OCI-LY7 (cell line): Measurements from ENCODE around the gene P3H2. TPM values are rescaled to one million over a fixed set of nuclear protein-coding genes. Genes with fewer than 3 reads are reported as not detected.
A peak's percentile ranks its signal among the peaks of the same experiment; 100 is the strongest.

Experiments used
- BruUV-seq: library from RNA; stranded (reverse); fragments of 400-500 nt; replicated peaks from 2 replicates; lab custom pipeline; 2021; lab: Mats Ljungman, UMichigan
- CTCF ChIA-PET: fragments of 300-600 bp; sonication (Branson Sonifier 250); formaldehyde crosslinking; loops from one replicate; lab custom pipeline; 2022; ENCODE audit warnings: antibody characterized with exemption; ENCODE audit not compliant: unreplicated experiment; lab: Charles Lee
- POLR2A ChIA-PET: fragments of 300-600 bp; sonication (Branson Sonifier 250); formaldehyde crosslinking; loops from one replicate; lab custom pipeline; 2022; ENCODE audit warnings: antibody characterized with exemption; lab: Charles Lee
- DNase-seq: peaks from one replicate; pipeline ENCODE4 v3.0.0-alpha.2; 2015; ENCODE audit warnings: low spot score
- H2AFZ ChIP-seq: fragments of 200-600 bp; sonication (generic), shearing (Covaris generic); 2 replicates; pipeline ENCODE4 v1.6.1; 2014; ENCODE audit warnings: mild to moderate bottlenecking, antibody characterized with exemption, low read length, moderate library complexity
- H3K27ac ChIP-seq: fragments of 200-600 bp; sonication (generic); 2 replicates; pipeline ENCODE4 v1.5.1; 2014; ENCODE audit warnings: mixed run types, low read depth, mild to moderate bottlenecking, moderate library complexity, low read length, inconsistent platforms; ENCODE audit not compliant: poor library complexity, severe bottlenecking
- H3K36me3 ChIP-seq: fragments of 200-600 bp; sonication (generic); 2 replicates; pipeline ENCODE4 v1.6.1; 2014; ENCODE audit warnings: mild to moderate bottlenecking, antibody characterized with exemption, low read length, moderate library complexity, mixed read lengths; ENCODE audit not compliant: insufficient read depth
- H3K4me1 ChIP-seq: fragments of 200-600 bp; sonication (generic); 2 replicates; pipeline ENCODE4 v1.5.1; 2014; ENCODE audit warnings: mild to moderate bottlenecking, low read length; ENCODE audit not compliant: insufficient read depth, poor library complexity, severe bottlenecking
- H3K4me2 ChIP-seq: fragments of 200-600 bp; sonication (generic); 2 replicates; pipeline ENCODE4 v1.6.1; 2014; ENCODE audit warnings: mild to moderate bottlenecking, low read length
- H3K4me3 ChIP-seq: fragments of 200-600 bp; sonication (generic); 2 replicates; pipeline ENCODE4 v1.5.1; 2014; ENCODE audit warnings: mild to moderate bottlenecking, low read depth, low read length; ENCODE audit not compliant: poor library complexity, severe bottlenecking
- H3K79me2 ChIP-seq: fragments of 200-600 bp; sonication (generic); 2 replicates; pipeline ENCODE4 v1.6.1; 2016; ENCODE audit warnings: low read depth, mild to moderate bottlenecking, low read length, moderate library complexity, mixed read lengths; ENCODE audit not compliant: insufficient read depth
- H3K9me2 ChIP-seq: fragments of 200-600 bp; sonication (generic); 2 replicates; pipeline ENCODE4 v1.6.1; 2016; ENCODE audit warnings: mild to moderate bottlenecking, low read length, mixed read lengths; ENCODE audit not compliant: insufficient read depth
- H3K9me3 ChIP-seq: fragments of 200-600 bp; sonication (generic); 2 replicates; pipeline ENCODE4 v1.6.1; 2014; ENCODE audit warnings: mild to moderate bottlenecking, mixed run types, low read length, mixed read lengths
- H4K20me1 ChIP-seq: fragments of 200-600 bp; sonication (generic); 2 replicates; pipeline ENCODE4 v1.6.1; 2014; ENCODE audit warnings: mild to moderate bottlenecking, antibody characterized with exemption, low read length, moderate library complexity, mixed read lengths; ENCODE audit not compliant: insufficient read depth
- CTCF ChIP-seq: fragments of 200-600 bp; sonication (generic); conservative IDR thresholded peaks from 2 replicates; pipeline ENCODE4 v1.5.1; 2014; ENCODE audit warnings: mild to moderate bottlenecking, antibody characterized with exemption, low read length, moderate library complexity, mixed read lengths
- EZH2phosphoT487 ChIP-seq: fragments of 200-600 bp; sonication (generic); IDR thresholded peaks from 2 replicates; pipeline ENCODE4 v1.6.1; 2018; ENCODE audit warnings: low read depth, borderline replicate concordance, mild to moderate bottlenecking, mixed run types, antibody characterized with exemption, low read length, moderate library complexity, mixed read lengths
- intact Hi-C: fragments of 100-400 bp; cut with micrococcal nuclease; formaldehyde crosslinking; loops from one replicate; pipeline ENCODE4 v1.10.0; 2022; ENCODE audit not compliant: unreplicated experiment
- total RNA-seq, 2 experiments: library from RNA; depleted of rRNA in 1 of 2; stranded (reverse); fragments of >200 nt in 1 of 2; shearing (Covaris generic) in 1 of 2; gene quantifications; 2 replicates each; pipeline ENCODE4 v1.2.3, GENCODE V29; 2014 to 2022

Gene P3H2
- total RNA-seq, 2 experiments from 2014 or later: not detected

DNA sequence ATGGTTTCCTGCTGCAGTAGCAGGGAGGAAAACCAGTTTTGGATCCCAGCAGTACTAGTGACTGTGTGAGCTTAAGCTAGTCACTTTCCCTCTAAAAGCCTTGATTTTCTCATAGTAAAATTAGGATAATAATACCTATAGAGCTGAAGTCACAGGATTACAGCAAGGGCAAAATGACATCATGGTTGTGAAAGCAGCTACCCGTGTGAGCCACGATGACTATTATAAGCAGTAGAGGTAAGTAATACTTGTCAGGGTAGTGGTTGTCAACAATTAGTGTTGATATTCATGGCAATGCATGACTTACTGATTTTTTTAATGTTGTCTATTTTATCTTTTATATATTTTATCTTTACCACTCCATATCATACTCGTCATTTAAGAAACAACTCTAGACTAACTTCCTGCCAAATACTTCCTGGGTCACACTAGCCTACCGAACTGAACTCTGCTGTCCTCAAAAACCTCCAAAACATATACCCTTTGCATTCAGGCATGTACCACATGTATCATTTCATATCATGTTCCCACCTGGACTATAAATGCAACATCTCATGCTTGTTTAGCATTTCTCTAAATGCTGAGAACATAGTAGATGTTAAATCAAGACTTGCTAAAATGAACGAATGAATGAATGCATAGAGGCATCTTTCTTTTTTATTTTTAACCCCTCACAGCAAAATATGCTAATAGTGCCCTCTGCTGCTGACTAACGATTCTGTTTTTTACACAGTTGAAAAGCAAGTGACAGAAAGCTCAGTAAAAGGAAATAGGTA lies 172.6 kb downstream of the P3H2 start:
- no TSS peak for BruUV-seq
- Histone ChIP-seq H3K9me3 (no peaks in the 10 kb centered on the region), H3K36me3 (no peaks in the 10 kb centered on the region), H3K27ac (no peak overlapping the region), H3K79me2 (no peaks in the 10 kb centered on the region), H3K4me2 (no peak overlapping the region), H3K4me3 (no peak overlapping the region), H4K20me1 (no peaks in the 10 kb centered on the region), H3K4me1 (no peaks in the 10 kb centered on the region), H2AFZ (peak overlapping the region; percentile 8; the same call in 1 of the 2 replicates), H3K9me2 (no peaks in the 10 kb centered on the region)
- CTCF ChIA-PET: no interaction called here
- TF ChIP-seq CTCF (peak; percentile 79), EZH2phosphoT487 (no peak)
- POLR2A ChIA-PET: interaction anchor here (0.5 kb wide), 1 partner anchor 185 kb away, joined by 3 read pairs; no protein-coding TSS in a partner anchor
- intact Hi-C loops: loop anchor here (1.0 kb wide), 1 partner anchor 676 kb away; no protein-coding TSS in a partner anchor
- peak; percentile 31 for DNase-seq

- DNase-seq: no peak
- TF ChIP-seq CTCF (no peak), EZH2phosphoT487 (no peak)
- no peak overlapping the region for H2AFZ ChIP-seq
- ChIA-PET CTCF (no interaction called here), POLR2A (interaction anchor here (1.0 kb wide), 1 partner anchor 10 kb away, joined by 3 read pairs; no protein-coding TSS in a partner anchor)
- no peaks in the 10 kb centered on the region for H3K36me3 ChIP-seq
- no peaks in the 10 kb centered on the region for H3K9me3 ChIP-seq
- H3K4me2 ChIP-seq: no peak overlapping the region
- H3K4me1 ChIP-seq: no peaks in the 10 kb centered on the region
- BruUV-seq: no TSS peak
- H3K4me3 ChIP-seq: no peak overlapping the region
- no peaks in the 10 kb centered on the region for H4K20me1 ChIP-seq
- H3K79me2 ChIP-seq: no peaks in the 10 kb centered on the region
- no peaks in the 10 kb centered on the region for H3K9me2 ChIP-seq
- intact Hi-C loops: no loop called here
- no peak overlapping the region for H3K27ac ChIP-seq
Observed at GRCh38 chr3:189947068-189947467, 173.6 kb downstream of the P3H2 start.
